ENCODE results near the gene LTBP1. TPM values are rescaled to one million over a fixed set of nuclear protein-coding genes. Genes with fewer than 3 reads are reported as not detected.
"Not testable (repeated sequence)": the region's sequence is repeated elsewhere in the genome, so short reads cannot be mapped to it uniquely, and the experiment has no call there.

Gene LTBP1
- total RNA-seq, 2 donors from 2014 or later, result 19.4 to 23.1 TPM

DNA sequence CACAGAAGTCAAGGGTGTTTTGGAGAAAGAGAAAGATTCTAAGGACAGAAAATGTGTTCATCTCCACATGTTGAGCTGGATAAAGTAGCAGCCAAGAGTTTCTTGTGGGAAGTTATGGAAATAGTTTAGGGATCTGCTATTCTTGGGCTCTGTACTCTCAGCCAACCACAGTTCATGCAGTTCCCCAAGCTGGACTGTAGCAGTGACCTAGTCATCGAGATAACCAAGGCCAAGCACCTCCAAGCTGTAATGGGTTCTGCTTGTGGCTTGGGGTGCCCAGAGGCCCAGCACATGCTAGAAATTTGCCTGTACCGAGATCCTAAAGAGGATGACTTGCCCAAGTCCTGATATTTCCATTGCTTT lies 437.8 kb downstream of the LTBP1 start:
- Histone ChIP-seq H3K9ac (ENCODE audit: low read depth in 2 of 2, low read length in 2 of 2) (no peak overlapping the region), H3K4me1 (no peaks in the 10 kb centered on the region), H3K27ac (no peak overlapping the region), H3K9me3 (no peaks in the 10 kb centered on the region), H3K4me3 (no peak overlapping the region), H3K36me3 (no peaks in the 10 kb centered on the region), H3K27me3 (no peaks in the 10 kb centered on the region)
- TF ChIP-seq, protein P1, sequence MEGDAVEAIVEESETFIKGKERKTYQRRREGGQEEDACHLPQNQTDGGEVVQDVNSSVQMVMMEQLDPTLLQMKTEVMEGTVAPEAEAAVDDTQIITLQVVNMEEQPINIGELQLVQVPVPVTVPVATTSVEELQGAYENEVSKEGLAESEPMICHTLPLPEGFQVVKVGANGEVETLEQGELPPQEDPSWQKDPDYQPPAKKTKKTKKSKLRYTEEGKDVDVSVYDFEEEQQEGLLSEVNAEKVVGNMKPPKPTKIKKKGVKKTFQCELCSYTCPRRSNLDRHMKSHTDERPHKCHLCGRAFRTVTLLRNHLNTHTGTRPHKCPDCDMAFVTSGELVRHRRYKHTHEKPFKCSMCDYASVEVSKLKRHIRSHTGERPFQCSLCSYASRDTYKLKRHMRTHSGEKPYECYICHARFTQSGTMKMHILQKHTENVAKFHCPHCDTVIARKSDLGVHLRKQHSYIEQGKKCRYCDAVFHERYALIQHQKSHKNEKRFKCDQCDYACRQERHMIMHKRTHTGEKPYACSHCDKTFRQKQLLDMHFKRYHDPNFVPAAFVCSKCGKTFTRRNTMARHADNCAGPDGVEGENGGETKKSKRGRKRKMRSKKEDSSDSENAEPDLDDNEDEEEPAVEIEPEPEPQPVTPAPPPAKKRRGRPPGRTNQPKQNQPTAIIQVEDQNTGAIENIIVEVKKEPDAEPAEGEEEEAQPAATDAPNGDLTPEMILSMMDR (IDR thresholded peaks at IDR 0.05), result no peak
- no peak for DNase-seq
- intact Hi-C loops (cut with DNase I), result no loop called here

GRCh38 chr2:33388996-33389395 lies 442.2 kb downstream of the LTBP1 start:
- H3K27me3 ChIP-seq, result no peaks in the 10 kb centered on the region
- H3K9me3 ChIP-seq, result no peaks in the 10 kb centered on the region
- TF ChIP-seq, protein P1 (IDR thresholded peaks at IDR 0.05), result no peak
- H3K36me3 ChIP-seq, result no peaks in the 10 kb centered on the region
- no peaks in the 10 kb centered on the region for H3K4me1 ChIP-seq
- intact Hi-C loops (cut with DNase I), result no loop called here
- H3K4me3 ChIP-seq, result no peak overlapping the region
- no peak overlapping the region for H3K9ac ChIP-seq (ENCODE audit: low read depth in 2 of 2, low read length in 2 of 2)
- no peak for DNase-seq
- H3K27ac ChIP-seq, result no peak overlapping the region

GRCh38 chr2:33389695-33390094 lies 442.9 kb downstream of the LTBP1 start:
- H3K9me3 ChIP-seq; H3K27me3 ChIP-seq; intact Hi-C loops (cut with DNase I); H3K9ac ChIP-seq (ENCODE audit: low read depth in 2 of 2, low read length in 2 of 2); H3K4me1 ChIP-seq; H3K4me3 ChIP-seq; DNase-seq; H3K27ac ChIP-seq; H3K36me3 ChIP-seq: not testable (repeated sequence)

GRCh38 chr2:33391529-33392255 lies 444.9 kb downstream of the LTBP1 start:
- no peak for DNase-seq
- H3K4me3 ChIP-seq, result no peak overlapping the region
- no peaks in the 10 kb centered on the region for H3K4me1 ChIP-seq
- TF ChIP-seq, protein P1 (IDR thresholded peaks at IDR 0.05), result no peak
- H3K36me3 ChIP-seq, result no peaks in the 10 kb centered on the region
- intact Hi-C loops (cut with DNase I), result no loop called here
- no peak overlapping the region for H3K27ac ChIP-seq
- no peaks in the 10 kb centered on the region for H3K9me3 ChIP-seq
- H3K9ac ChIP-seq (ENCODE audit: low read depth in 2 of 2, low read length in 2 of 2), result no peak overlapping the region
- no peaks in the 10 kb centered on the region for H3K27me3 ChIP-seq

- Histone ChIP-seq H3K4me3 (no peak overlapping the region), H3K9me3 (no peaks in the 10 kb centered on the region), H3K27ac (no peak overlapping the region), H3K27me3 (no peaks in the 10 kb centered on the region), H3K36me3 (no peaks in the 10 kb centered on the region), H3K9ac (ENCODE audit: low read depth in 2 of 2, low read length in 2 of 2) (no peak overlapping the region), H3K4me1 (no peaks in the 10 kb centered on the region)
- TF ChIP-seq, protein P1 (IDR thresholded peaks at IDR 0.05), result no peak
- intact Hi-C loops (cut with DNase I), result no loop called here
- no peak for DNase-seq
These were observed 445.6 kb downstream of the LTBP1 start for GRCh38 chr2:33392366-33392765.

DNA sequence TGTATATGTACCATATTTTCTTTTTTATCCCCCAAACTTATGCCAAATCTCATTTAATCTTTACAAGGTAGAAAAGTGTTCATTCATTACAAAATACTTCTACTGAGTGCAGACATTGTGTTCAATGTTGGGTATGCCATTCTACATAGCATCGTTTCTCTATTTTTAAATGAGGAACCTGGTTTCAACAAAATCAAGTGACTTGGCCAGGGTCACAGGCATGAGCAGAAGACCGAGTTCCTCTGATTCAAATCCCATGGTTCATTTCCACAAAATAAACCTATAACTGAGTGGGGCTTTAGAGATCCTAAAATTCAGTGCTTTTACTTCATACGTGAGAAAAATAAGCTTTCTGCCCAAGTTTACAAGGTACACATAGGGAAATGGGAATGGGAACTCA lies 448.3 kb downstream of the LTBP1 start:
- Histone ChIP-seq H3K9me3 (no peaks in the 10 kb centered on the region), H3K36me3 (no peaks in the 10 kb centered on the region), H3K4me3 (no peak overlapping the region), H3K27me3 (no peaks in the 10 kb centered on the region), H3K9ac (ENCODE audit: low read depth in 2 of 2, low read length in 2 of 2) (no peak overlapping the region), H3K4me1 (no peaks in the 10 kb centered on the region), H3K27ac (no peak overlapping the region)
- DNase-seq, result no peak
- TF ChIP-seq, protein P1 (IDR thresholded peaks at IDR 0.05), result no peak
- intact Hi-C loops (cut with DNase I), result no loop called here
